Astrocyte (in vitro differentiated cells and primary cell): Measurements from ENCODE around the gene NLRP6.

Source experiments
- EZH2 ChIP-seq: IDR thresholded peaks from 2 replicates; pipeline ENCODE4 v1.6.1; 2012; ENCODE audit warnings: mild to moderate bottlenecking, low read length, inconsistent platforms; ENCODE audit not compliant: insufficient read depth
- TF ChIP-seq, protein P1 (sequence below): IDR thresholded peaks from 2 replicates; pipeline ENCODE4 v1.5.1; 2011; ENCODE audit warnings: low read depth, mild to moderate bottlenecking, inconsistent platforms, low read length, moderate library complexity; ENCODE audit not compliant: insufficient read depth

DNA sequence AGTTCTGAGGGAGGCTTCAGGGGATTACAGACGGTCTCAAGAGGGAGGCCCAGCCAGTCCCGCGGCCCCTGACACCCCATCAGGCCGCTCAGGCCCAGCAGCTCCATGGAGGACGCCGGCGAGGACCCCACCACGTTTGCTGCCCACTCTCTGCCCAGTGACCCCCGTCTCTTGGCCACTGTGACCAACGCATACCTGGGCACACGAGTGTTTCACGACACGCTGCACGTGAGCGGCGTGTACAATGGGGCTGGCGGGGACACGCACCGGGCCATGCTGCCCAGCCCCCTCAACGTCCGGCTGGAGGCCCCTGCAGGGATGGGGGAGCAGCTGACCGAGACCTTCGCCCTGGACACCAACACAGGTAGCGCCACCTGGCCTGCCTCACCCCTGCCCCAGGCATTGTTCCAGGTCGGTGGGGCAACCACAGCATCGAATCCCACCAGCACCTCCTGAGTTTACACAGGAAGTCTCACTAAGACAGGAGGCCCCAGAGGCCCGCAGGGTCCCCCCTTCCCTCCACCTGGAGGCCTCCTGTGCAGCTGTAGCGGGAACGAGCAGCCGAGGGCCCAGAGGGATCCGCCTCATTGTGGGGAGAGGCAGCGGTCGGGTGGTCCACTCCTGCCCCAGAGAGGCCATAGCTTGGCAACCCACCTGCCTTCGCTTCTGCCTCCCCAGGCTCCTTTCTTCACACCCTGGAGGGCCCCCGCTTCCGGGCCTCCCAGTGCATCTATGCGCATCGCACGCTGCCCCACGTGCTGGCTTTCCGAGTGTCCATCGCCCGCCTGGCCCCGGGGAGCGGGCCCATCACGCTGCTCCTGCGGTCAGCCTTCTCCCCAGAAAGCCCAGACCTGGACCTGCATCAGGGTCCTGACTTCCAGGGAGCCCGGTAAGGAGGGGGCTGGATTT is 11.8 kb downstream of the NLRP6 start:
- no peak for TF ChIP-seq EZH2
- TF ChIP-seq, protein P1, sequence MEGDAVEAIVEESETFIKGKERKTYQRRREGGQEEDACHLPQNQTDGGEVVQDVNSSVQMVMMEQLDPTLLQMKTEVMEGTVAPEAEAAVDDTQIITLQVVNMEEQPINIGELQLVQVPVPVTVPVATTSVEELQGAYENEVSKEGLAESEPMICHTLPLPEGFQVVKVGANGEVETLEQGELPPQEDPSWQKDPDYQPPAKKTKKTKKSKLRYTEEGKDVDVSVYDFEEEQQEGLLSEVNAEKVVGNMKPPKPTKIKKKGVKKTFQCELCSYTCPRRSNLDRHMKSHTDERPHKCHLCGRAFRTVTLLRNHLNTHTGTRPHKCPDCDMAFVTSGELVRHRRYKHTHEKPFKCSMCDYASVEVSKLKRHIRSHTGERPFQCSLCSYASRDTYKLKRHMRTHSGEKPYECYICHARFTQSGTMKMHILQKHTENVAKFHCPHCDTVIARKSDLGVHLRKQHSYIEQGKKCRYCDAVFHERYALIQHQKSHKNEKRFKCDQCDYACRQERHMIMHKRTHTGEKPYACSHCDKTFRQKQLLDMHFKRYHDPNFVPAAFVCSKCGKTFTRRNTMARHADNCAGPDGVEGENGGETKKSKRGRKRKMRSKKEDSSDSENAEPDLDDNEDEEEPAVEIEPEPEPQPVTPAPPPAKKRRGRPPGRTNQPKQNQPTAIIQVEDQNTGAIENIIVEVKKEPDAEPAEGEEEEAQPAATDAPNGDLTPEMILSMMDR = no peak
